ENCODE data around the gene CTRL. TPM values are rescaled to one million over a fixed set of nuclear protein-coding genes. Genes with fewer than 3 reads are reported as not detected.
"Not testable (repeated sequence)": the region's sequence is repeated elsewhere in the genome, so short reads cannot be mapped to it uniquely, and the experiment has no call there.

Gene CTRL
- total RNA-seq, 2 experiments from 2014 or later = 6.2 to 6.8 TPM

DNA sequence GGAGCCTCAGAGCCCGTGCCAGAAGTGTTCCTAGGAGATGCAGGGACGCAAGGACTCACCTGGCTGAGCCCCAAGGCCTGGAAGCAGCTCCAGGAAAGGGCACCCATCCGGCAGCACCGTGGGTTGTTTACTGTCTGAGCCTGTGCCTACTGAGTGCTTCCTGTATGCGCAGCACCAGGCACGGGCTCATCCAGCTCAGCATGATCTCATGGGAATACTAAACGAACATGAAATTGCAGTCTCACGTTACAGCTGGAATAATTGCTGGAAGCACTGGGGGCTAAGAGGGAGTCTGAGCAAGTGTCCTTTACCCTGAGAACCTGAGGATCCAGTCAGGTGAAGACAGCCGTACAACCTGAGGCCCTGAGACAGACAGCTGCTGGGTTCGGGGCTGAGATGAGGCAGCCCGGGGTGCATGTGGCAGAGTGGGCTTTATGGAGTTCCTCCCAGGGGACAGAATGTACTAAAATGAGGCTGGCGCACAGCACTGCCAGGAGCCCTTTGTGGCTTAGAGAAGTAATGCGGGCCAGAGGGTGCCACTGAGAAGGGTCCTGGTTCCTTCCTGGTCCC, 5.4 kb downstream of the CTRL start:
- Mint-ChIP-seq H3K27ac (peak overlapping the region; percentile 56), H3K27me3 (no peaks in the 10 kb centered on the region), H3K36me3 (peaks cover 2% of the 10 kb centered on the region), H3K4me1 (peaks cover 14% of the 10 kb centered on the region), H3K9me3 (no peaks in the 10 kb centered on the region), H3K4me3 (no peak overlapping the region)
- no peak for DNase-seq

DNA sequence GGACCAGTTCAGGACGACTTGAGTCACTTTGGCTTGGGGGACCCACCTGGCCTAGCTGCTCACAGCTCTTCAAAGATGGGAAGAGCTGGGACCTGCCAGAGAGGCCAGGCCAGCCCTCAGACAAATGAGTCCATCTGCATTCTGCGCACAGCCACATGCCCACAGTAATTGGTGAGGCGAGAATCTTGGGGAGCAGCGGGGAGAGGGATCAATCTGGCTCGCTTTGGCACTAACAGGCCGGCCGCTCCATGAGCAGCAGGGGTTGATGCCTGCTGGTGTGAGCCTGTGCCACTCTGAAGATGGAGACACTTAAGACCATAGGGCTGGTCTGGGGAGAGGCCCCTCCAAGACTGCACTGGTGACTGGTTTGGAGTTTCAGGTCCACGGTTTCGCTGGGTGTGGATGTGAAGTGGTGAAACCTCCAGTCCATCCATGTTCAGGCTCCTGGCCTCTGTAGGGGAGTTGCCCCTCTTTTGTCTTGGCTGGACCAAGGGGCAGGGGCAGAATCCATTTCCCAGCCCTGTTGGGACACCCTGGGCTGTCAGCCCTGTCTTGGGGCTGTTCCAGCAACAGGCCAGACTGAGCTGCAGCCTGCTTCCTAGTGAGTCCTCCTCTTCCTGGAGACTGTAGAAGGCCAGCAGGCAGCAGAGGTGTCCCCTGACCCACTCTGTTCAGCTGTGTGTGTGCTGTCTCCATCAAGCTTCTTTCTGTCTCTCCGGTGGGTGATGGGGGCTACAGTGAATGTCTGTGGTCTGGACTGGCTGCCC, 7.3 kb downstream of the CTRL start:
- Mint-ChIP-seq H3K27ac (no peak overlapping the region), H3K4me3 (no peak overlapping the region), H3K4me1 (peaks cover 14% of the 10 kb centered on the region), H3K36me3 (peaks cover 2% of the 10 kb centered on the region), H3K9me3 (no peaks in the 10 kb centered on the region), H3K27me3 (no peaks in the 10 kb centered on the region)
- no peak for DNase-seq

DNA sequence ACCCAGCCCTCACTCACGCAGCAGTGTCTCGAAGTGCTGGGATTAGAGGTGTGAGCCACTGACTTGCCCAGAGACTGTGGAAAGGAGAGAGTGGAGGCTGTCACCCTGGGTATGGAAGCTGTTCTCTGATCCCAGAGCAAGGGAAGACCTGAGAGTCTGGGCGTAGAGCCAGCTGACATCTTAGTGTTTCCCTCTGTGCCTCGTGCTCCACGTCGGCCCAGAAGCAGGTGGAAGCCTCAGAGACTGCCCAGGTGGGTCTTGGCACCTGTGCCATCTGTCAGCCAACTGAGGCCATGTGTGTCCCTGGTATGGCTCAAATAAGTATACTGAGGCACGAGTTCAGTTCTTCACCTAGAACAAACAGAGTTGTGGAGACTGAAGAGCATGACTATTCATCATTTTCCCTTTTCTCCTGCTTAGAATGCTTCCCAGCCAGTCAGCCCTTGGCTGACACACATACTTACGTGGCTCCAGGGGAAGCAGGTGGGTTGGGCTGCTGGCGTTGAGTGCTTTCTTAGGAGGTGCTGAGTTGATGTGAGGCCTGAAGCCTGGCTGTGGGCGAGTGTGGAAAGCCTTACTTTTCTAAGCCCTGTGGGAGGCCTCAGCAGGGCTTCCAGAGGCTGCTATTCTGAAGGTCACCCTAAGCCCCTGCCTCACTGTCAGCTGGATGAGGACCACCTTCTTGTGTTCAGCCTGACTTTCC, 8.1 kb downstream of the CTRL start:
- DNase-seq = no peak
- H3K4me1 Mint-ChIP-seq = peaks cover 14% of the 10 kb centered on the region
- H3K4me3 Mint-ChIP-seq = no peak overlapping the region
- H3K27me3 Mint-ChIP-seq = no peaks in the 10 kb centered on the region
- no peaks in the 10 kb centered on the region for H3K9me3 Mint-ChIP-seq
- H3K27ac Mint-ChIP-seq = no peak overlapping the region
- H3K36me3 Mint-ChIP-seq = peaks cover 2% of the 10 kb centered on the region

DNA sequence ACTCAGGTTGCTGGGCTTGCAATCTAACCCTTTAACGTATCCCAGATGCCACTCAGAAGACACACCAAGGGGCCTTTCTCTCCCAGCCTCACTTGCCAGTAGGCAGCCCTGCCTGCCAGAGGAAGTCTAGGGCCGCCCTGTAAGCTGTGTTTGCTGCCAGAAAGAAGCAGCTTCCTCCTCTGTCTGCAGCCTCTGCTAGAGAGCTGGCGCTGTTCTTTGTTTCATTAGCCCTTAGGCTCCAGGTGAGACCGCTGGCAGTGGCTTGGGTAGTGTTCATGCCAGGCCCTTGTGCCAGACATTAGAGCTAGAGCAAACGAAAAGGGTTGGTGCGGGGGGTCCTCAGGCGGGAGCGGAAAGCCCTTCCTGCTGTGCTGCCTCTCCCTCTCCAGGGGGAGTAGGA, 8.9 kb downstream of the CTRL start:
- no peak overlapping the region for H3K27ac Mint-ChIP-seq
- H3K36me3 Mint-ChIP-seq = no peaks in the 10 kb centered on the region
- H3K4me1 Mint-ChIP-seq = peaks cover 19% of the 10 kb centered on the region
- DNase-seq = no peak
- H3K27me3 Mint-ChIP-seq = no peaks in the 10 kb centered on the region
- no peaks in the 10 kb centered on the region for H3K9me3 Mint-ChIP-seq
- no peak overlapping the region for H3K4me3 Mint-ChIP-seq

DNA sequence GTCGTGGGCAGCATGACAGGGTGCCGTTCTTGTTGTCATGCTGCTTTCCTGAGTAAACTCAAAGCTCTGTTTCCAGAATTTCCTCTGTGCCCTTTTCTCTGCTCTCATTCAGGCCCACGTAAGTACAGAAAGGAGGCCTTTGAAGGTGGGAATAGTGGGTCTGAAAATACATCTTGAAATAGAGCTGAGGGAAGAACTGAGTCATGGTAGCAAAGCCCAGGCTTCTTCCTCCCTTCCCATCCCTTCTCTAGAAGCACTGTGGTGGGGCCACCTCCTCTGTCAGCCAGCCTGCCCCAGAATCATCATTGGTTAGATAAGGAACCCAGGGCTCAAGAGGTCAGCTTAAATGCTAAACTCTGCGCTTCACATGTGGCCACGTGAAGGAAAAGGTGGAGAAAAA, 9.4 kb downstream of the CTRL start:
- Mint-ChIP-seq H3K4me1 (peaks cover 25% of the 10 kb centered on the region), H3K27ac (peak overlapping the region; percentile 32)
- DNase-seq = no peak

DNA sequence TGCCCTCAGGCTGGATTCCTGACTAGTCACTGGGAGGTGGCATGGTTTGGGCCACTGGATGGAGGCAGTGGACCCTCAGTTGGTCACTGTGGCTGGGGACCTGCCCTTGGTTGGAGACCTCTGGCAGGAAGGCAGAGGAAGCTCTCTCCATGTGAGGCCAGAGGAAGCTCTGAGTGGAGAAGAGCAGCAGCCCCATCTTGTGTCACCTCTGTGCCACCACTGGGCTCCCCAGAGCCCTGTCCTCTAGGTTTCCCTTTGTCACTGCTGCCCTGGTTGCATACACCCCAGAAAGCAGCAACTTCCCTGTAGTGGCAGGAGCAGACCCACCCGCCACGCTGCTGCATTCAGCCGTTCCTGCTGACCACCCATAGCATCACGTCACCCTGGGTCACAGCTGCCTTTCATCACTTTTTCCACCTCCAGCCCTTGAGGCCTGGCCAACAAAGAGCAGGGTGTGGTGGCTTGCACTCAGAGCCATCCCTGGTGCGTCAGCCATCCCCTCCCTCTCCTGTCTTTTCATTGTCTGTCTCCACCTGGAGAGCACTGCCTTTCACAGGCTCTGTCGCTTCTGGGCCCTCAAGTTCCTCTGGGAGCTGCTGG, 11.9 kb downstream of the CTRL start:
- peaks cover 2% of the 10 kb centered on the region for H3K36me3 Mint-ChIP-seq
- peaks cover 28% of the 10 kb centered on the region for H3K4me1 Mint-ChIP-seq
- no peaks in the 10 kb centered on the region for H3K9me3 Mint-ChIP-seq
- no peaks in the 10 kb centered on the region for H3K27me3 Mint-ChIP-seq
- DNase-seq = no peak
- no peak overlapping the region for H3K4me3 Mint-ChIP-seq
- no peak overlapping the region for H3K27ac Mint-ChIP-seq

More for the DNA sequence above, 9.4 kb downstream of the CTRL start:
- no peaks in the 10 kb centered on the region for H3K27me3 Mint-ChIP-seq
- no peaks in the 10 kb centered on the region for H3K9me3 Mint-ChIP-seq
- no peaks in the 10 kb centered on the region for H3K36me3 Mint-ChIP-seq
- no peak overlapping the region for H3K4me3 Mint-ChIP-seq

DNA sequence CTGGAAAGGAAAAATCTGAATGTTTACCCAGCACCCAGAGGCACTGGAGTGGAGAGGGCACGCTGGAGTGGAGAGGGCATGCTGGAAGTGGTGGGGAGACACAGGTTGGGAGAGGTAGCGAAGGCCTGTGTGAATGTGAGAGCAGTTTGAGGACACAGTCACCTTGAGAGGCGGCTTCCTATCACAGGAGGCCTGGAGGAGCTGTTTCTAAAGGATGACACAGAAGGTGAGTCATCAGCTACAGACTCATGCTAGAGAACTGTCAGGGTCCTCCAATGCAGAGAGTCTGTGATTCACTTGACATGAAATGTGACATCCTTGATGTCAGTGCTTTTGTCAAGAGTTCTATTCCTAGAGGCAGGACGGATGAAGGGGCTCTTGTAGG, 13.8 kb downstream of the CTRL start:
- H3K27ac Mint-ChIP-seq = peak overlapping the region; percentile 85
- no peaks in the 10 kb centered on the region for H3K9me3 Mint-ChIP-seq
- no peaks in the 10 kb centered on the region for H3K27me3 Mint-ChIP-seq
- H3K36me3 Mint-ChIP-seq = peaks cover 2% of the 10 kb centered on the region
- peak; percentile 51 for DNase-seq
- no peak overlapping the region for H3K4me3 Mint-ChIP-seq
- H3K4me1 Mint-ChIP-seq = peaks cover 26% of the 10 kb centered on the region

DNA sequence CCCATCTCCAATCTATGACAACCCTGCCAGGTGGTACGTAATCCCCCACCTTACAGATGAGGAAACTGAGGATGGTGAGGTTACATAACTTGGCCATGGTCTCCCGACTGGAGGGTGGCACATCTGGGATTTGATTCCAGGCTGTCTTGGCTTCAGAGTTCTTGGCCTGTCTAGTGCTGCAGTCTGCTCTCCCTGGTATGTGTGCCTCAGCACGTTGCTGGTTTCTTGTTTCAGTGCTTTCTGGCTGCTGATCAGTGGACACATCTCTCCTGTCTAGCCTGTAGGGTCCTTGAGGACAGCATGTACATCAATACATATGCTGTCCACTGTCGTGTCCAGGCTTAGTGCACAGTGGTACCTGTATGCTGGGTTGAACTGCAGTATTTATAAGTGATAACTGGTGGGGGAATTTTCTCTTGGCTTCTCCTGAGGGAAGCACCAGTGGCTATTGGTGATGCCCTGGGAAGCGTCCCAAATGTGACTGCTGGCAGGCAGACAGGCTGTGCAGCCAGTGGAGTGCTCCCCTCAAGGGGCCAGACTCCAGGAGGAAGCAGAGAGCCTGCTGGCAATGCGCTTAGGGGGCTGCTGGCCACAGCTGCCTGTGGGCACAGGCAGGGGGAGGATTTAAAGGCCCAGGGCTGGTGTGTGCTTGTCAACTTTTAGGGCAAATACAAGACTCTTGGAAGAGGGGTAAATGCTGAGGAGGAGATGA, 14.4 kb downstream of the CTRL start:
- Mint-ChIP-seq H3K4me1 (peaks cover 23% of the 10 kb centered on the region), H3K4me3 (no peak overlapping the region), H3K36me3 (peaks cover 2% of the 10 kb centered on the region), H3K9me3 (no peaks in the 10 kb centered on the region), H3K27ac (peak overlapping the region; percentile 85), H3K27me3 (no peaks in the 10 kb centered on the region)
- no peak for DNase-seq

DNA sequence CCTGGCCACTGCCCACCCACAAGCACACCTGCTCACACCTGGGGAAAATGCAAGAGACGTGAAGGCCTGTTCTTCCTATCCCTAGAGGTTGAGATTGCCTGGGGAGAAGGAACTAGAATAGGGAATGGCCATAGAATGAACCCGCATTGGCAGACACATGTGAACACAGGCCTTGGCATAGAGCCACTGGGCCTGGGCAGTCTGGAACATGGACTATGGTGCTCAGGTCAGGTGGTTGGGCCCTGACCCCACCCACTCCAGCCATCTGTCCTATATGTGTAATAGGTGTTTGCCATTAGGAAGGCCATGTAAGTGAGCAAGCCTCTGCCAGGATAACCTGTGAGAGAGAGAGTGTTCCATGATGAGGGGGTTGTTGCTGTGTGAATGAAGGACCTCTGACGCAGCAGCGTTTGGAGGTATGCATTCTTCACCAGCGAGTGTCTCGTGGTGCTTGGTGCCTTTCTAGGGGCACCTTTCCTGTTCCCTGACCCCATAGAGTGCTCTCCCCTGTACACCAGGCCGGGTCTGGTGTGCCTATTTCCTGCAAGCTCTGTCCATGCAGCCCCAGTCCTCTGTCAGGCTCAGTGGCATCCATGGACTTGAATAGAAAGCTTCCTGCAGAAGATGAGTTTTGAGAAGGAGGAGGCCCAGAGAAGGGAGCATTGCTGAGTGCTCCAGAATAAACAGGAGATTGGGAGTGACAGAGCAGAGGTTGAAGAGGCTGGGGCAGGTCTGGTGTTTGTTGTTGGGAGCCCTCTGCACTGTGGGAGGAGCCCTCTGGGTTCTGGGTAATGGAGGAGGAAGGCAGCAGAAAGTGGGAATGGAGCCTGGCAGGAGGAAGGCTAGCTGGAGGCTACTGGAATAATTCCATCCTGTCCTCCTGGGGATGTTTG, 15.6 kb downstream of the CTRL start:
- Mint-ChIP-seq H3K4me1 (peaks cover 16% of the 10 kb centered on the region), H3K36me3 (peaks cover 2% of the 10 kb centered on the region), H3K9me3 (no peaks in the 10 kb centered on the region), H3K27me3 (no peaks in the 10 kb centered on the region), H3K27ac (no peak overlapping the region), H3K4me3 (no peak overlapping the region)
- DNase-seq = no peak

DNA sequence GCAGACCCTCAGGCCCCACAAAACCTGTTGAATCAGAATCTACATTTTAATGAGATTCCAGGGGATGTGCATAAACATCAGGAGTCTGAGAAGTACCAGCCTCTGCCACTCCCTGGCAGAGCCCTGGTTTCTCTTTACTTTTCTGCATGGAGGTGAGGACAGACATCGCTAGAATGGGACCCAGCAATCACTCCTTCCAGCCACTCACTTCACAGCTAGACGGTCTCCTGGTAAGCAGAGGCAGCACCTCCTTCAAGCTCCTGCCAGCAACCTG, 16.2 kb downstream of the CTRL start:
- not testable (repeated sequence) for H3K4me3 Mint-ChIP-seq, H3K27ac Mint-ChIP-seq, H3K9me3 Mint-ChIP-seq, H3K27me3 Mint-ChIP-seq, H3K36me3 Mint-ChIP-seq, DNase-seq
- H3K4me1 Mint-ChIP-seq = peaks cover 16% of the 10 kb centered on the region

DNA sequence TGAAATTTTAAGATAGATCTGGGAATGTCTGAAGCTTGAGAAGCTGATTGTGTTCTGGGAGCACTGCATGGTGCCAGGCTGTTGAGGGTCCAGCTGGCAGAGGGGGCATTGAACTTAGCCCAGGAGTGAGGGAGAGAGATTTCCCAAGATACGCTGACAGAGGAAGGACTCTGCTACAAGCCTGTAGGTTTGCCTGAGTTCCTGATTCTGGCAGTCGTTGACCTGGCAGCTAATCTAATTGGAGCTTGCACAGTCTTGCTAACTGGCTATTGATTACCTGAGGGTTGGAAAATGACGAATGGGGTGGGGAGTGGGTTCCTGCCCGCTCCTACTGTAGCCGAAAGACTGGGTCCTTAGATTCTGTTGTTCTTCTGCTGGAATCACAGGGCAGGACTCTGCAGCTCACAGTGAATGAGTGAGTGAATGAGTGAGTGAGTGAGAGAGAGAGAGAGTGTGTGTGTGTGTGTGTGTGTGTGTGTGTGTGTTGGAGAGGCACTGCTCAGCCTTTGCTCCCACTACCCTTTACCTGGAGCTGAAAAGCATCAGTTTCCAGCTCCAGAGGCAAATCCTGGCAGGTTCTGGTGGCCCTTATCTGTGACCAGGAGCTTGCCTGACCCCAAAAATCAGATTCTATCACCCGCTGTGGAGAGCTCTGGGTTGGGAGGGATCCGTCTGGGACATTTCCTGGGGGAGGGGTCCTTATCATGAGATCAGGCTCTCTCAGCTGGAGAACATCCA, 16.7 kb downstream of the CTRL start:
- no peak for DNase-seq
- Mint-ChIP-seq H3K27ac (no peak overlapping the region), H3K27me3 (no peaks in the 10 kb centered on the region), H3K4me1 (peaks cover 19% of the 10 kb centered on the region), H3K36me3 (peaks cover 2% of the 10 kb centered on the region), H3K9me3 (no peaks in the 10 kb centered on the region), H3K4me3 (no peak overlapping the region)

DNA sequence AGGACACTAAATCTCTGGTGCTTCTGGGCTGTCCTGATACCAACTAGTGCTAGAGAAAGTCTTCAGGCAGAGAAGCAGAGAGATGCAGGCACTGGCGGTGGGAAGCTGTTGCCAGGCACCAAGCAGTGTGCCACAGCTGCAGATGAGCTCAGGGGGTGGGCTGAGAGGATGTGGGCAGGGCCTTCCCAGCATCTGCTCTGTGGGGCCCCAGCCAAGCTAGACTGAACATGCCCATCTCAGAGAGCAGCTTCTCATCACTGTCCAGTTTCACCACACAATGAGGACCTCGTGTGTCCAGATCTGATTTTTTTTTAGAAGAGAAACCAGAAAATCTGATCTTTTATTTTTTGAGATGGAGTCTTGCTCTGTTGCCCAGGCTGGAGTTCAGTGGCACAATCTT, 21.5 kb downstream of the CTRL start:
- DNase-seq = peak; percentile 25
- H3K9me3 Mint-ChIP-seq = no peaks in the 10 kb centered on the region

DNA sequence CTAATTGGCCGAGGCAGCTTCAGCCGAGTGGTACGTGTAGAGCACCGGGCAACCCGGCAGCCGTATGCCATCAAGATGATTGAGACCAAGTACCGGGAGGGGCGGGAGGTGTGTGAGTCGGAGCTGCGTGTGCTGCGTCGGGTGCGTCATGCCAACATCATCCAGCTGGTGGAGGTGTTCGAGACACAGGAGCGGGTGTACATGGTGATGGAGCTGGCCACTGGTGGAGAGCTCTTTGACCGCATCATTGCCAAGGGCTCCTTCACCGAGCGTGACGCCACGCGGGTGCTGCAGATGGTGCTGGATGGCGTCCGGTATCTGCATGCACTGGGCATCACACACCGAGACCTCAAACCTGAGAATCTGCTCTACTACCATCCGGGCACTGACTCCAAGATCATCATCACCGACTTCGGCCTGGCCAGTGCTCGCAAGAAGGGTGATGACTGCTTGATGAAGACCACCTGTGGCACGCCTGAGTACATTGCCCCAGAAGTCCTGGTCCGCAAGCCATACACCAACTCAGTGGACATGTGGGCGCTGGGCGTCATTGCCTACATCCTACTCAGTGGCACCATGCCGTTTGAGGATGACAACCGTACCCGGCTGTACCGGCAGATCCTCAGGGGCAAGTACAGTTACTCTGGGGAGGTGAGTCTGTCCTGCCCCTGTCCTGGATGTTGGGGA, 22.5 kb downstream of the CTRL start:
- H3K27me3 Mint-ChIP-seq = no peaks in the 10 kb centered on the region
- no peak overlapping the region for H3K27ac Mint-ChIP-seq
- DNase-seq = no peak
- H3K36me3 Mint-ChIP-seq = peaks cover 5% of the 10 kb centered on the region
- peaks cover 11% of the 10 kb centered on the region for H3K4me1 Mint-ChIP-seq
- no peak overlapping the region for H3K4me3 Mint-ChIP-seq
- H3K9me3 Mint-ChIP-seq = no peaks in the 10 kb centered on the region

More for the DNA sequence above, 21.5 kb downstream of the CTRL start:
- Mint-ChIP-seq H3K4me1 (peaks cover 13% of the 10 kb centered on the region), H3K4me3 (no peak overlapping the region), H3K27ac (no peak overlapping the region), H3K36me3 (peaks cover 4% of the 10 kb centered on the region), H3K27me3 (no peaks in the 10 kb centered on the region)

Measured in activated naive CD8-positive, alpha-beta T cell treated with anti-CD3 and anti-CD28 coated beads for 36 hours (primary cell).